Measurements from ENCODE around the gene MRPL43.

- TF ChIP-seq MAX (IDR thresholded peaks at IDR 0.05; ENCODE audit: insufficient read depth, insufficient read length) (no peak), CTCF (IDR thresholded peaks at IDR 0.05; ENCODE audit: extremely low read depth in 1 of 2, insufficient read depth in 1 of 2, low read depth in 1 of 2, low read length in 2 of 2) (no peak), EZH2 (IDR thresholded peaks at IDR 0.05; ENCODE audit: borderline replicate concordance, low read depth, low read length, severe bottlenecking) (no peak), POLR2A (IDR thresholded peaks at IDR 0.05; ENCODE audit: low read depth, low read length) (no peak), POLR2AphosphoS5 (IDR thresholded peaks at IDR 0.05; ENCODE audit: insufficient read depth, low read depth, low read length) (no peak), MYC (IDR thresholded peaks at IDR 0.05; ENCODE audit: low read depth, low read length) (no peak), JUN (IDR thresholded peaks at IDR 0.05; ENCODE audit: borderline replicate concordance, insufficient read depth, insufficient read length, low read depth) (no peak), GATA2 (IDR thresholded peaks at IDR 0.05; ENCODE audit: insufficient read depth, insufficient read length, low read depth, low read length) (no peak), FOS (IDR thresholded peaks at IDR 0.05; ENCODE audit: borderline replicate concordance, insufficient read depth, low read length) (no peak)
Observed at GRCh38 chr10:101030496-101031127, 43.3 kb upstream of the MRPL43 start.
